ENCODE data around the gene ODAD2.
"Not testable (repeated sequence)": the region's sequence is repeated elsewhere in the genome, so short reads cannot be mapped to it uniquely, and the experiment has no call there.

ODAD2 gene

GRCh38 chr10:27958383-27958782 lies 40.5 kb downstream of the ODAD2 start:
- not testable (repeated sequence) for DNase-seq

DNA sequence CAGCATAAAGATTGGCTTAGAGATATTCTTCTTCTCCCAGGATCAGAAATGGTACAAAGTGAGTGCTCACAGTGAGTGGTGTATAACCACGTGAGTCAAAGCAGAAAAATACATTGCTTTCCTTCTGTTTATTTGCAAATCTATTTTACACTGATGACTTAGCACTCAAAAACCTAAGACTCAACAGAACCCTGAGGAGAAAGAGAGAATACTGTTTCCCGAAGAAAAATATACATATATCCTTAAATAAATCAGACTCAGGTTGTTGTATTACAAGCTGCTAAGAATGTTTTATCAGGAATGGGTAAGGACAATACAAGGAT lies 48.7 kb downstream of the ODAD2 start:
- DNase-seq = no peak

DNA sequence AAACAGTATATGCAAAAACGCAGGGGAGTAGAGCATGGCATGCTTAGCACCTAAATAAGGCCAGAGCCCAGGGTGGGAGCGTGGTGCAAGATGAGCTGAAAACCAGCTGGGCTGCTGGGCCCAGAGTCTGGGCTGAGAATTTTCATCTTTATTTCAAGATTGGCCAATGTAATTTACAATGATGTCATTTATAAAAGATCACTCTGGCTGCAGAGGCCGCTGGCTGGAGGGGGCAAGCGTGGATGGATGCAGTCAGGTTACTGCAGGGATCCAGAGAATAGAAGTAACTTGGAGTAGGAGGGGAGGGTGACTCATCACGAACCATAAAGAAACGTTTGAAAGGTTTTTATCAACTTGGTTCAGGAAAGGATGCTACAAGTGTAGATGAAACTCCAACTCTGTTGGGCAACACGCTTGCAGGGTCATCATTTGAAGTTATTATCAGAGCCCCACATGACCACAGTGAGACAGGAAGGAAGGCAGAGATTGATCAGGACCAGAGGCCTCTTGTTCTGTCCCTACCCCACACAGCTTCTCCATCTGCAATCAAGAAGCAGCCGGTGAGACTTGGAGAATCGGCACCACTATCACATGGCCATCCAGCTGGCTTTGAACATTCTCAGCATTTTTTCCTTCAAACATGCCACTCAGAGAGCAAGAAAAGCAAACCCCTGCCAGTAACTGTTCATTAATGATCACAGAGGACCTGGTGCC lies 49.2 kb downstream of the ODAD2 start:
- DNase-seq = no peak

GRCh38 chr10:27948186-27948585 lies 50.7 kb downstream of the ODAD2 start:
- no peak for DNase-seq

DNA sequence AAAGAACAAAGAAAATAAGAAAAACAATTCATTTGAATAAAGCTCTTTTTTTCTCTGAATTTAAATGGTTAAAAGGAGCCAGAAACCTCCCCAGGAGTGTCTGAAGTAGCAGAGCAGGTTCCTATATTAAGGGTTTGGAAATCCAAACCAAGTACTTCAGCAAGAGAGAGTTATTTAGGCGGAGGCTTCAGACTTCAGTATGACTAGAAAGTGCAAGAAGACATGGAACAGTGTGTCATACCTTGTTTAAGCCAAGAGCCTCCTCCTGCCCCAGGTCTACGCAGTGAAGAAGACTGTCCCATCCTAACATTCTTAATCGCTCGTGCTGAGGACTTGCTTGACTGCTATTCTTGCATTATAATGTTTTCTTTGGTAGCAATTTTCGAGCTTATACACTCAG lies 51.3 kb downstream of the ODAD2 start:
- no peak for DNase-seq

DNA sequence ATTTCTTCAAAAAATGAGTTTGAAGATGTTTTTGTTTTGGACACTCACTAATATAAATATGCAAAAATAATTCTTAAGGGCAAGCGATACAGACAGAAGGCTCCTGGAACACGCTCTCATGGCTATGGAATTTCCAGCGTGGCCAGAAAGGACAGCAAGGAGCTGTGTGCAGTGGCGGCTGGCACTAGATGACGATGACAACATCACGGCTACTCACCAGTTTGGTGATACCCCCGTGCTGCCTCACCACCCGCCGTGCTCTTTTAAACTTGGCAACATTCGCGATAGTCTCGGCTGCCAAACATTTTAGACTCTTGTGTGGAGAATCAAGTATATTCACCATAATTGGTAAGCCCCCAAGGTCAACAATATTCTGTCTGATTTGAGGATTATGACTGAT lies 54.9 kb downstream of the ODAD2 start:
- no peak for DNase-seq

DNA sequence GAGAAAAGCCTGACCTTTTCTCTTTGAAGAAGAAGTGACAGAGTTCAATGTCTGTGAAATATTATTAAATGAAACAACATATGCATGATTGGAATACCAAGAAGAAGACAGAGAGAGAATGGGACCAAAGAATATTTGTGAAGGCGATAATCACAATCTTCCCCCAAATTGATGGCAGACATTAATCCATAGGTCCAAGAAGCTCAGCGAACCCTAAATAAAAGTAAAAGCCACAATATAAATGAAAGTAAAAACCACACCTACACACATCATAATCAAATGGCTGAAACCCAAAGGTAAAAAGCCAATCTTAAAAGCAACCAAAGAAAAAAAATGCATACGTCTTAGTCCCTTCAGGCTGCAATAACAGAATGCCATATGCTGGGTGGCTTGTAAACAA lies 84.0 kb downstream of the ODAD2 start:
- no peak for DNase-seq

GRCh38 chr10:27912231-27912630 lies 86.6 kb downstream of the ODAD2 start:
- DNase-seq = no peak

GRCh38 chr10:27911539-27911938 lies 87.3 kb downstream of the ODAD2 start:
- DNase-seq = no peak

DNA sequence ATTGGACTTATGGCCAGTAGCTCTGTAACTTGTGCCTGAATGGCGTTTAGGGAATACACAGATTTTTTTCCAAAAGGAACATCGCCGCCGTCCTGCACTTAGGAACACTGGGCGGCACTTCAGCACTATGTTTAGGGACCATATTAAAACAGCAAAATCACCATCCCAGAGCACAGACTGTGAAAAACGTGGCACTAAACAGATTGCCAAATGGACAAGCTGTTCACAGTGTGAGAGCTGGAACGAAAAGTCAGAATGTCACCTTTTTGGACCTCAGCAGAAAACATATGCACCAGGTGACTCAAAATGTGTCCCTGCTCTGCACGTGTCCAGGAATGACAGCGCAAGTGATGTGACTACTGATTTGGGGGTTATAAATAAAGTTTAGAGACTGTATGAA lies 87.9 kb downstream of the ODAD2 start:
- no peak for DNase-seq

DNA sequence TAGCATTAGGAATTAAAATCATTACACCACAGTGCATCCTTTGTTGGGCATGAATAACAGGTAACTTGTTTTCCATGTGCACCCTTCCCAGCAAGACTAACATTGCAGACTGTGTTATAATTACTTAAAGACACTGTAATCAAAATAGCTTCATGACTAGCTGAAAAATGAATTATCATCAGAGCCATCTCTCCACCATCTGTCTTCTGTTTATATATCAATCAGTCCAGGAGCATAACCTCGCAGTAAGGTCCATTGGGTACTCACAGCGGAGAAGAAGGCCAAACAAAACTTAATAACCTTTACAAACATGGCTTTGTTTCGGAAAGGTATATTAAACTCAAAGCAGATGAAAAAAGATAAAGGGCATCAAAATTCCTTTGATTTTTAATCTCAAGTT lies 90.6 kb downstream of the ODAD2 start:
- peak in 1 of 2 experiments; percentile 0 for DNase-seq

DNA sequence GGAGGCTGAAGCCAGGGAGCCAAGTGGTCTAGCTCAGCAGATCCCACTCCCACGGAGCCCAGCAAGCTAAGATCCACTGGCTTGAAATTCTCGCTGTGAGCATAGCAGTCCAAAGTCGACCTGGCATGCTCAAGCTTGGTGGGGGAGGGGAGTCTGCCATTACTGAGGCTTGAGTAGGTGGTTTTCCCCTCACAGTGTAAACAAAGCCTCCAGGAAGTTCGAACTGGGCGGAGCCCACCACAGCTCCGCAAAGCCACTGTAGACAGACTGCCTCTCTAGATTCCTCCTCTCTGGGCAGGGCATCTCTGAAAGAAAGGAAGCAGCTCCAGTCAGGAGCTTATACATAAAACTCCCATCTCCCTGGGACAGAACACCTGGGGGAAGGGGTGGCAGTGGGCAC lies 99.4 kb downstream of the ODAD2 start:
- not testable (repeated sequence) for DNase-seq

DNA sequence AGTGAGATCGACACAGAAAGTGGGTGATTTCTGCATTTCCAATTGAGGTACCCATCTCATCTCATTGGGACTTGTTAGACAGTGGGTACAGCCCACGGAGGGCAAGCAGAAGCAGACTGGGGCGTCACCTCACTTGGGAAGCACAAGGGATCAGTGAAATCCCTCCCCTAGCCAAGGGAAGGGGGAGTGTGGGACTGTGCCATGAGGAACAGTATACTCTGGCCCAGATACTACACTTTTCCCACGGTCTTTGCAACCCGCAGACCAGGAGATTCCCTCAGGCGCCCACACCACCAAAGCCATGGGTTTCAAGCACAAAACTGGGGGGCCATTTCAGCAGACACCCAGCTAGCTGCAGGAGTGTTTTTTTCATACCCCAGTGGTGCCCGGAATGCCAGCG lies 99.8 kb downstream of the ODAD2 start:
- DNase-seq = no peak

DNA sequence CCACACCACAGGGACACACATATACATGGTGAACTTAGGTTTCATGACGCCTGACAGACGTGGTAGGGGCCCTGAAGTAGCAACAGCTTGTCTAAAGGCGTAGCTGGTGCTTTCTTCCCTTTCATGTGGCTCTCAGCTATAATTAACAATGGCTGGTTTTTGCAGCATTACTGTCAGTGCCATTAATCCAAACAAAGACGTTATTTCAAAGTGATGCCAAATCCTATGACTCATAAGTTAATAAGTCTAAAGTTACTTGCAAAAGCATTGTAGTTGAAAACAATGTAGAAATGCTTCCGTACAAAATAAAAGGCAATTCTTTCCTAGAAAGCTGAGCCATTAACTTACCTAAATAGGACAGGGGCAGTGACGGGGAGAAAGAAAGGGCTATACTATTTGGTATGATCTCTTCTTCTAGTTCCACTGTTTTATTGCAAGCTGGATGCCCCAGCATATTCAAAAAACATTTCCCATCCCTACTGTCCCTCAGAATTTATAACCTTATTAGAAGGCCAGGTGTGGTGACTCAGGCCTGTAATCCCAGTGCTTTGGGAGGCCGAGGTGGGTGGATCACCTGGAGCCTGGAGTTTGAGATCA lies 105.4 kb downstream of the ODAD2 start:
- DNase-seq = no peak

DNA sequence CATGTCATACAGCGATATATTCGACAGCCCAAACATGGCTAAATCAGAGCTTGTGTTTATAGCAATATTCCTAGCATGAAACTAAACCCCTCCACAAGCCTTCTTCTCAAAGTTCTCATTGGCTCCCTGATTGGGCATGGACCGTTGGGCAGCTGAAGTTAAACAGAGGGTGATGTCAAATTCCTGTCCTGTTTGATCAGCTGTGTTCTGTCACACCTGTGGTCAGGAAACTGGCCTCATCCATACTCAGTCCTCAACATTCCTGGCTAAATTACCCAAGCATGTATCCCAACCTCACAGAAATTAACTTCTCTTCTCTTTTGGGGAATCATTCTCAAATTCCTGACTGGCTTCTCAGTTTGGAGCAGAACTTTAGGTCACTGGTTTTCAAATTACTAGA lies 107.9 kb downstream of the ODAD2 start:
- no peak for DNase-seq

DNA sequence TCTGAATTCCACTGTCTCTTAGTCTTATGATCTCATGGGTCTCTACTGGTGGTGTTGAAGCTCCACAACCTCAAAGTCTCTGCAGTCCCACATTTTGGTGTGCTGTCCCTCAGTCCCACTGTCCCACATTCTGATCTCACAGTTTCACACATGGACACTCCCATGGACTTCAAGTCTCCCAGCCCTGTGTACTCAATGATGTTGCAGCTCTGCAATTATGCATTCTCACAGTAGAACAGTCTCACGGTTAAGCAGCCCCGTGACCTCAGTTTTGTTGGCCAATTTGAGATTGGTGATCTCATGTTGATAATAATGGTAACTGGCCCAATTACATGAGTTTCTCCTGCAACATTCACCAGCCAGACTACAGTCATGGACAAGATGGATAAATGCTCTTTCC lies 109.4 kb downstream of the ODAD2 start:
- DNase-seq = no peak

GRCh38 chr10:27884185-27884641 lies 114.7 kb downstream of the ODAD2 start:
- no peak for DNase-seq

DNA sequence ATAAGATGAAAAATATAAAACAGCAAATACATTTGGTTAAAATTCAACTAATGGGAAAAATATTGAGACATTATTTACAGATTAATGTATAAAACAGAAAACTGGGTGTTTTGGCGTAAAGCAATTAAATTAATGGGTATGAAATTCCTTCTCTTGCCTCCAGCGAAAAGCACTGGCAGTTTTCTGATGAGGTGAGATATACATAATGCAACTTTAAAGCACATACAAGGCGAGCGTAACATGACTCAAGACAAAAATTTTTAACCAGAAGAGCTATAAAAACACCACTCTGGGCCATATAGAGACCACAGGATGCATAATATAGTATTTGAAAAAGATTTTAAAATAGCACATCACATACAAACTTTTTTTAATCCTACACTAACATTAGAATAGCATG lies 120.6 kb downstream of the ODAD2 start:
- DNase-seq = no peak

DNA sequence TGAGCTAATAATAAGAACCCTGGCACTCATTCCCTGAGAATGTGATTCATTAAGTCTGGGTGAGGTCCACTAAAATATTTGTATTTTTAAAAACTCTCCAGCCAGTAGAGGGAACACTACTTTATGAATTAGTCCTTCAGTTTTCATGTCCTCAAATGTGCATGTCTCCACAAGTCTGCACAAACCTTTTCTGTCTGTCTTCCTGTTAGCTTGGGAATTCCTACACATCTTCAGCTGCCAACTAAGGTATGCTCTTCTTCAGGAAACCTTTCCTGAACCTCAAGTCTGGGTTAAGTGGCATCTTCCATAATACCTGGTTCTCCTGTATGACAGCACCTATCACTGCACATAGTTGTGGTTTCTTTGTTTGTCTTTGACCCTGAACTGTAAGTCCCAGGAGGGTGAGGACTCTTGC lies 133.7 kb downstream of the ODAD2 start:
- no peak for DNase-seq

DNA sequence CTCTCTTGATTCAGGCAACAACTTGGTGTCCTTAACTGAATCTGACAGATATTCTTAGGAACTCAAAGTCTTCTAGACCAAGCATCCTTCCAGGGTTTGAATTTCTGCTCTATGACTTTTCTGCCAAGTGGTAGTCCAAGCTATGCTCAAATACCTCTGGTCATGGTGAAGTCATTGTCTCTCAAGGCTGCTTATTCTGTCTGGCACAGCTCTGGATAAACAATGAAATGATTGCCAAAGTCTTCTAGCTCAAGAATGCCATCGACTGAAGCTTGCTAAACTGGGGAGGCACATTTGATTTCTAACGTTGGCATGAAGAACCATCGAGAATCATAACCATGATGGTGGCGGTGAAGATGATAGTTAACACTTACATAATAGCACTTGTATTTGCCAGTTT lies 137.1 kb downstream of the ODAD2 start:
- no peak for DNase-seq

- no peak for DNase-seq
Observed at GRCh38 chr10:27857616-27858015, 141.3 kb downstream of the ODAD2 start.

- no peak for DNase-seq
Observed at GRCh38 chr10:27844223-27844622, 154.7 kb downstream of the ODAD2 start.

DNA sequence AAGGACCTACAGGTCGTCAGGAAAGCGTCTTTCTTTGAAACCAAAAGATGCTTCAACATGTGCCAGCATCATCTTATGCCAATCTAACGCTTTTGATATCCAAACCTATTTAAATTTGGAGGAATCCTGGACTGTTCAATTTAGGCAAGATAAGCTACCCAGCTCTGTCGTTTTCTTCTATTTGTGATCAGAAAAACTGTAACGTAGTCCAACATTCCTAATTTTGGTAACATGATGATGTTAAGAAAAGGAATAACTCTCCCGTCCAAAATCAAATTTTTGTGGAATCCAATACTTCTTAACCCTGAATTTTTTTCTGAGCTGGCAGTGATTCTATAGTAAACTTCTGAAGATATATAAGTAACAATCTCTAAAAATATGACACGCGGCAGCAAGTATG lies 160.0 kb downstream of the ODAD2 start:
- DNase-seq = no peak

DNA sequence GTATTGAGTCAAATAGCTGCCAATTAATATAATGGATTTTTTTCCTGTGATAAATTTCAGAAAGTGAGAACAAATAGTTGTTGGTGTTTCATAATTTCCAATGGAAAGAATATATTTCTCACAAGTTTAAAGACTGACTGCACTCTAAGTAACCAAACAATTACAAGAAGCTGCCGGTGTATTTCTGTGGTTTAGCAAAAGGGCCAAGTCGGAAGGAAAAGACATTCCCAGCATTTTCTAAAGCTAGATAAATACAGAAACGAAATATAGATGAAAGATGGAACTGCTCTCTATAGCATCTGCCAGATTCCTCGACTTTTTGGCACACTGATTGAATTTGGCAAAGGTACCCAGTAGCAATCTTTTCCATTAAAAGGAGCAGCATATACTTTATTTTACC lies 160.5 kb downstream of the ODAD2 start:
- no peak for DNase-seq

DNA sequence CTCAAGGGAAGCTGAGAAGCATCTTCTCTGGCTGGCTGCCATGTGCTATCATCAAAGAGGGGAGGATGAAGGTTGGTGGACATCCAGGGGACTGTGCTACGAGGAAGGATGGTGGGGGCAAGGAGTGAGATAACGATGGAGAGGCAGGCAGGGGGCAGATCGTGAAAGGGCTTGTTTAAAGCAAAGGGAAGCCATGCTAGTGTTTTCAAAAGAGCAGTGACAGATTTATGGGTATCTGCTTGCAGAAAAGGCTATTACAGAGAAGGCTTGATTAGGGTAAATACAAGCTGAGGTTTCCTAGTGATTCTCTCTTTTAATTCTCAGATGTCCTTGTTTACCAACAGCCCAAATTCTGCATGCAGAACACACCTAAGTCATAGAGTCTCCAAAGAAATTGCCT lies 164.4 kb downstream of the ODAD2 start:
- DNase-seq = no peak
